SK-MEL-5 (cell line): Measurements from ENCODE around the gene GBE1. TPM values are rescaled to one million over a fixed set of nuclear protein-coding genes. Genes with fewer than 3 reads are reported as not detected.

Source experiments
- DNase-seq: peaks from one replicate; pipeline ENCODE4 v3.0.0-alpha.2; 2016; ENCODE audit warnings: low read depth, low spot score
- in situ Hi-C: cut with HindIII; loops from 2 replicates; pipeline ENCODE4 v1.10.0; 2016; ENCODE audit warnings: low sequenced_read_pairs, high pct_unique_total_duplicates, low pct_unique_long_range_greater_than_20kb
- total RNA-seq: library from RNA; depleted of rRNA; stranded (reverse); fragments of >200 nt; shearing (Covaris generic); gene quantifications from 2 replicates; pipeline ENCODE4 v1.2.3, GENCODE V29; 2014

Gene GBE1
- total RNA-seq, 1 experiment from 2014 or later = 52.6 TPM

DNA sequence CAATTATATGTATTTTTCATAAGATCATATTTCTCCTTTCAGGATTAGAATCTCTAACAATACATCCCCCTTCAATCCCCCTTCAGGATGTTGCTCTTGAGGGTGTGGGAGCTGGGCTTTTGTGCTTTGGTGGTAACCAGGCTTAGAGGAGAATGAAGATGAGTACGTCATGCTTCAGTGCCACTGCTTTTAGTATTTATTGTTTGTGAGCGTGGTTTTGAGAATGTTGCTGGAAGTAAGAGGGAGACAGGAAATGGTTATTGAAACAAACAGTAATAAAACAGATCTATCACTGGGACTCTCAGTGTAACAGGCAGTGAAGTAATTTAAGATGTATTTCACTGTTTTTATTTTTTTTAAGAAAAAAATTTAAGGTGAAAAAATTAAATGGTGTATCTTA lies 35.3 kb downstream of the GBE1 start:
- no peak for DNase-seq
- in situ Hi-C loops = no loop called here

DNA sequence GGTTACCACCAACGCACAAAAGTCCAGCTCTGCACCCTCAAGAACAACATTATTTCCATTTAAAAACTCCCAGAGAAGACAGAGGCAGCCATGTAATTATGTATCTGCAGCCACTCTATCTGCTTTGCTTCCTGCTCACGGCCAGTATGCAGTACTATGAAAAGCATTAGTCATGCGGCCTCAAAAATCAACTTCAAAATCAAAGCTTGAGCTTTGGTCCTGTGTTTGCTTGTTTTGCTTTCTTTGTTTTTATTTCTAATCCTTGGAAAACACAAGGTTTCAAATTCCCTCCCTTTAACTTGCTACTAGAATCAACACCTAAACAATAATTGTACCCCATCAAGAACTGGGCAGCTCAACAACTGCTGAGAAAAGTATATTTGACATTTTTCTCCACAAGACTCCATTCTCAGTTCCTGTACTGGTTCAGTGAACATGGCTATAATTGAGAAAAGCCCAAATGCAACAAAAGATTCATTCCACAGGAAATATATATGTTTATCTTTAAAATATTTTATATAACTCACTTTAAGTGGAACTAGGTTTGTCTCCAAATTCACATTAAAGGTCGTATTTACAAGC lies 37.6 kb downstream of the GBE1 start:
- DNase-seq = peak; percentile 37
- in situ Hi-C loops = no loop called here

DNA sequence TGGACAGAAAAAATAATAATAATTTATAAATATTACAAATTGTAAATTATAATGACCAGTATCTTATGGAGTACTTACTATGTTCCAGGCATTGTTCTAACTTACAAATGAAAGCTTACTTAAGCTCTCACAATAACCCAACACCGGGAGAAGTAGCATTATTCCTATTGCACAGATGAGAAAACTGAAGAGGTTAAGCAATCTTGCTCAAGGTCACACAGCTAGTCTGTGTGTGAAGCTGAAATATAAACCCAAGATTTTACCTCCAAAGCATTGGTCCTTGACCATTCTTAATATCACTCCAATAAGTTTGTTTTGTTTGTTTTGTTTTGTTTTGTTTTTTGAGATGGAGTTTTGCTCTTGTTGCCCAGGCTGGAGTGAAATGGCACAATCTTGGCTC lies 43.1 kb downstream of the GBE1 start:
- DNase-seq = no peak
- in situ Hi-C loops = no loop called here

DNA sequence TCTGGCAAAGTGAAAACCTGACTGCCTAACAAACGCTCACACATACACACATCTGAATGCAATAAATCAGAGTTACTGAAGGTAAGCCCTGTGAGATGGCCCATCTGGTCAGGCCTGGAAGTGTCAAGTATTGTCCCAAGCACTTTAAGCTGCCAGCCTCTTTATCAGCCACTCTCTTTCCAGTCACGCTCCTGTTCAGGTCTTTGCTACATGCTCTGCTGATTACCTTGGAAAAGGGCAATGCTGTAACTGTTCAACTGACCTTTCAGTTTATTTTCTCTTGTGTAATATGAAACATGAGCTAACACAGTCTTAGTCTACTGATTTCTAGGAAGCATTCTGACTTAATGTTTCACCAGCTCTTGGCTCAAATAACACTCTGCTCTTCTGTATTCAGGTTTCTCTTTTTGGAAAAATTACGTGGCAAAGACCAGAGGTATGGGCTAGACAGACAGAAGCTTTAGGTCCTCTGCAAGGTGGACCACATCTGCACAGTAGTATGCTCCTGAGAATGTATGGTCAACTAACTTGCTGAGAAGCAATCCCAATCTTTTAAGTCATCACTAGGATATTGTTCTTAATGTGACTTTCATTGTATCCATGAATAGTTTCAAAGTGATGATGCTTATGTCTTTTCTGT lies 44.5 kb downstream of the GBE1 start:
- in situ Hi-C loops = no loop called here

DNA sequence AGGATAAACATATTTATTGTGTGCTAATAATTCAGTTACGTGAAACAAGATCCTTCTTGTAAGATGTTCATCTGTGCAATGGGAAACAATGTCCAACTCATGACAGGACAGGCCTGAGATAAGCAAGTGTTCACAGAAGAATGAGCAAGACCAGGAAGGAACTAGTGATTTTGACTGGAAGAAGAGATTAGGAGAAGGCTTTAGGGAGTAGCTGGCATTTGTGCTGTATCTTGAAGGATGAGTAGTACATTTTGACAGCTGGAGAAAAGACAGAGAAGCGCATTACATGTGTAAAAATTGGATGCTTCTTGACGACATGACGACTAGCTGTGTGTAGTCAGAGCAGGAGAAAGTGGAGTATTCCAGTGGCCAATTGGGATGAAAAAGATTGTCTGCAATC lies 48.4 kb downstream of the GBE1 start:
- in situ Hi-C loops = no loop called here
- DNase-seq = no peak

More for the DNA sequence above, 44.5 kb downstream of the GBE1 start:
- DNase-seq = no peak

DNA sequence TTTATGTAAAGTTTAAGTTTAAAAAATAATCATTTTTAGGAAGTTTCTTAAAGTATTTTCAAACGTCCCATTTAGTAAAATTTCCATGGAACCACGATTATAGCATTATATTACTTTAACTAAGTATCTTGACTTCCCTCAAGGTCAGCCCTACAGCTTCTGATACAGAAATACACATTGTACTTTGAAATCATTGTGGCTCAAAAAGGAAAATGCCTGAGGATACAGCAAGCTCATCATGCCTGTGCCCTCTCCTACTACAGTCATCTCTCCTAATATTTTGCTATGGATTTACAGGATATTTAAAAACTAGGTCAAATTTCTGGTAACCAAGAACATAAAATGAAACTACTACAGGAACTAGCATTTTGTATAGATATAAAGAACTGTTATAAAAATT lies 51.8 kb downstream of the GBE1 start:
- DNase-seq = no peak
- in situ Hi-C loops = no loop called here

DNA sequence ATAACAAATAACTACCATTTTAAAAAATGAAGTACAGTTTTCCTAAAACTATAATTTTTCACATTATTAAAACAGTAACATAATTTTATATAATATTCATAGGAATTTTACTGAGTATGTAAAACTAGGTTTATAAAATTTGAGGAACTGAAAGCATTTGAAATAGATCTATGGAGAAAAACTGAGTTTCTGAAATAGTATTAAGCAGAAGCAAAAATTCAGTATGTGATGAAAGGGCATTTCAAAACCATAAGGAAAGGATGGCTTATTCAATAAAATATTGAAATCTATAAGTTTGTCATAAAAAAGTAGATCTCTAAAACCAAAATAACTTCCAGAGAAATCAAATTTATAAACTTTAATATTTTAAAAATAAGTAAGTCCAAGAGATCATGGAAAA lies 53.4 kb downstream of the GBE1 start:
- in situ Hi-C loops = no loop called here
- no peak for DNase-seq

DNA sequence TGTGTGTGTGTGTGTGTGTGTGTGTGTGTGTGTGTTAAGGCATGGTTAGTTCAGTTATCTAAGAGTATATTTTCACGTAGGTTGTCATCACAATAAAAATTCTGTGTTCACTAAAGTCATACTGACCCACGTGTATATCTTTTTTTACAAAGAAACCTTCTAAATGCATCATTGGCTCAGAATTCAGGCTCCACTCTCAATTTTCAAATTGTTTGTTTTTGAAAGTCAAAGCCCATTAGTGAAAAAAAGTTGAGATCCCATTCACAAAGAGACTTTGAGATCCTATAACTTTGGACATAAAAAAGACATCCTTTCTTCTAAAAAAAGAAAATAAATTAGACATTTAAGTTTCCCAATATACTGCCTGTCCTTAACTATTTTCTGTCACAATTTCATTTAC lies 59.3 kb downstream of the GBE1 start:
- in situ Hi-C loops = no loop called here
- no peak for DNase-seq

DNA sequence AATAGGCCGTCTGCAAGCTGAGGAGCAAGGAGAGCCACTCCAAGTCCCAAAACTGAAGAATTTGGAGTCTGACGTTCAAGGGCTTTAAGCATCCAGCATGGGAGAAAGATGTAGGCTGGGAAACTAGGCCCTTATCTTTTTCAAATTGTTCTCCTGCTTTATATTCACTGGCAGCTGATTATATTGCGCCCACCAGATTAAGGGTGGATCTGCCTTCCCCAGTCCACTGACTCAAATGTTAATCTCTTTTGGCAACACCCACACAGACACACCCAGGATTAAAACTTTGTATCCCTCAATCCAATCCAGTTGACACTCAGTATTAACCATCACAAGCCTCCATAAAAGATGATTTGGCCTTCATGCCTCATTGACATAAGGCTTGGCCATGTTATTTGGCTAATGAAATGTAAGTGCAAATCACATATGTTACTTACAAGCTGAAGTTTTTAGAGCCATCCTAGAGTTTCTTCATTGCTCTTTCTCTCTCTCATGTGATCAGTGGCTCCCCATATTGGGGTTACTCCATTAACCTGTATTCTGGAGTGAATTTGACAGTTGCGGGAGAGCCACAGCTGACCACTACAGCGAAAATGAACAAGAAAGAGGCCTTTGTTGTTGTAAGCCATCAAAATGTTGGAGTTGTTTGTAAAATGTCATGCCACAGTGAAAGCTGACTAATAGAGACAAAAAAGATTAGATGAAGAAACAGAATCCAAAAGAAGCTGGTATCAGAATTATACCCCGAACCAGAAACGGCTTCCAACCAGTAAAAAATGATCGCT lies 61.7 kb downstream of the GBE1 start:
- in situ Hi-C loops = no loop called here
- DNase-seq = peak; percentile 5

DNA sequence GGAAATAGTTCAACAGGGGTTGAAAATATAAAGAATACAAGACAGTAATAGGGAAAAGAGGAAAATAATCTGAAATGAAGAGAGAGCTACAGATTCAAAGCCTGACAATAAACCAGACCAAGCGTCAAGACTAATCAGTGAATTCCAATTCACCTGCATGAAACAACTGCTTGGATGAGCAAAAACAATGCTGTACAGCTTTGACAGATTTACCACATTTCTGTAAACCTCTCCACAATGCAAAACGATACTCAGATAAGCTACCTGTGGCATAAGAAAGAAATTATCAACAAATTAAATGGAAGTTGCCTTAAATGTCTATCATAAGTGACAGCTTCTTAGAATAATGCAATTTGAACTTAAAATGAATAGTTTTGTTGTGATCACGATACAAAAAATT lies 65.4 kb downstream of the GBE1 start:
- no peak for DNase-seq
- in situ Hi-C loops = no loop called here

DNA sequence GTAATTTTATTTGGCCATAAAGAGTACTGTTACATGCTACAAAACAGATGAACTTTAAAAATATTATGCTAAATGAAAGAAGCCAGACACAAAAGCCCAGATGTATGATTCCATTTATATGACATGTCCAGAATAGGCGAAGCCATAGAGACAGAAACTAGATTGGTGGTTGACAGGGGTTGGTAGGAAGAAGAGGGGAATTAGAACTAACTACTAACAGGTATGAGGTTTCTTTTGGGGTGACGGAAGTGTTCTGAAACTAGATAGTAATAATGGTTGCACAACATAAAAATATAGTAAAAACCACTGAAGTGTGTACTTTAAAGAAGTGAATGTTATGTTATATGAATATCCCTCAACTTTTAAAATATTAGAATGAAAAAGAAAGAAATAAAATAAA lies 66.1 kb downstream of the GBE1 start:
- in situ Hi-C loops = no loop called here

DNA sequence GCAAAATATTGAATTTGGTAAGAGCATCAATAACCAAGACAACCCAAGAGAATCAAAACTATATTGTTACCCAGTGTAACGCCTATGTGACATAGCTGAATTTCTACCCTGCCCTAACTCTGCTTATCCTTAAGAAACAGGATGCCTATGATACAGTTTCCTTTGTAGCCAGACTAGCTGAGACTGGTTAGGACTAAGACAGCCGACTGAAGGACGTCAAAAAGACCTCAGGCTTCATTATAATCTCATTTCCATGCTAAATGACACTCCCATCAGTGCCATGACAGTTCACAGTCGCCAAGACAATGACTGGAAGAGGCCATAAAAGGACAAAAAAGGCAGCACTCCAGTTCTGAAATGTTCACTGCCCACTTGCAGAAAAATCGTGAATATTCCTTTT lies 66.8 kb downstream of the GBE1 start:
- in situ Hi-C loops = no loop called here
- no peak for DNase-seq

More for the DNA sequence above, 66.1 kb downstream of the GBE1 start:
- no peak for DNase-seq

DNA sequence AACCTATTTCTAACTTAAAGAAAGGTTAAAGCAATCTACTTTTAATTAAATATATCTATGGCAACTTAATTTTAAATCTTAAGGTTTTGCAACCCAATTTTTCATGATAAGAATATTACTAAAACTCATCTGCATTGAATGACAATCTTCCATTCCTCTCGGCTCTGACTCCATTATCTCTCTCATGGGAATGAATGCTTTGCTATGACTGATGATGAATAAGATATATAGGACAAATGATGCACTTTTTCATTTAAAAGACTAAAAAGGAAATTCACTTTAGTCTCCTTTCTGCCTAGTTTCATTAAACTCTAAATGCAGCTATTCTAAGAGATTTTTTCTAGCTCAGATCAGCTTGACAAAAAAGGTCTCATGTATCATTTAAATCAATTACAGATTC lies 68.7 kb downstream of the GBE1 start:
- no peak for DNase-seq
- in situ Hi-C loops = no loop called here

DNA sequence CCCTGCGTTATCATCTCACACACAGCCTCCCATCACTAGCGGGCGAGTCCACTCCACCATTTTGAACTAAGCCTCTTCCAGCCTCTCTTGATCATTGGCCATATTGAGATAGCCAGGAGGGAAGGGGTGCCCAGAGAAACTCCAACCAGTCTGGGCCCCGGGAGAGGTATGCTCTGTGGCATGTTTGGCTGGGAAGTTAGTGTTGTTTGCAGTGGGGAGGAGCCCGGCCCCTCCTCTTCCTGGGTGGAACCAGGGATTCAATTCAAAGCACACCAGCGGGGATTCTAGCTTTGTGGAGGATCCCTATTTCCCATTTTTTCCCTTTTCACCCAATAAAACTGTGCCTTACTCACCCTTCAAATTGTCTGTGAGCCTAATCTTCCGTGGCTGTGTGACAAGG lies 71.8 kb downstream of the GBE1 start:
- in situ Hi-C loops = no loop called here
- DNase-seq = no peak

DNA sequence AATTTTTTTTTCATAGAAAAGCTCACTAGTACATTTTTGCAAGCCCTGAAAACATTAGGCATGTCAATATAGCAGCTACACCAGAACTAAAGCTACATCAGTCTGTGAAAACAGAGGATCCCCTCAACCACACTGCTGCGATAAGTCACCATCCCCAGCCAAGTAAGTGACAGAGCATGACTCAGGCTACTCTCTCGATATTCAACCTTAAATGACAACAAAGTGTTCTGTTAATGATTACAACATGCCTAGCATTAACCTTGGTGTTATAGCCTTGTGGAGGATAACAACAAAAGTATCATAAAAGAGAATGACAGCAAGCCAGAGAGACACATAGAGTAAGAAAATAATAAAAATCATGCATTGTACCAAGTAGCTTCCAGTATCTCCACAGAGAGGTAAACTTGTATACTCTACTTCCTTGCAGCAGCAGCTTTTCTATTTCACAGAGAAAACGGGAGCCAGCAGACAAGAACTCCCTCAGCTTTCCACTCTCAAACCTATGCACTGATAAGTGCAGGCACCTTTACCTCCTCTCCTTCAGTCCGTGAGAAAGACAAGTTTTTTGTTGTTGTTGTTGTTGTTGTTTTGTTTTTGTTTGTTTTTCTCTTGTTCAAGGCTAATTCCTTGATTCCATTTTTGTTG lies 76.6 kb downstream of the GBE1 start:
- in situ Hi-C loops = no loop called here
- no peak for DNase-seq

DNA sequence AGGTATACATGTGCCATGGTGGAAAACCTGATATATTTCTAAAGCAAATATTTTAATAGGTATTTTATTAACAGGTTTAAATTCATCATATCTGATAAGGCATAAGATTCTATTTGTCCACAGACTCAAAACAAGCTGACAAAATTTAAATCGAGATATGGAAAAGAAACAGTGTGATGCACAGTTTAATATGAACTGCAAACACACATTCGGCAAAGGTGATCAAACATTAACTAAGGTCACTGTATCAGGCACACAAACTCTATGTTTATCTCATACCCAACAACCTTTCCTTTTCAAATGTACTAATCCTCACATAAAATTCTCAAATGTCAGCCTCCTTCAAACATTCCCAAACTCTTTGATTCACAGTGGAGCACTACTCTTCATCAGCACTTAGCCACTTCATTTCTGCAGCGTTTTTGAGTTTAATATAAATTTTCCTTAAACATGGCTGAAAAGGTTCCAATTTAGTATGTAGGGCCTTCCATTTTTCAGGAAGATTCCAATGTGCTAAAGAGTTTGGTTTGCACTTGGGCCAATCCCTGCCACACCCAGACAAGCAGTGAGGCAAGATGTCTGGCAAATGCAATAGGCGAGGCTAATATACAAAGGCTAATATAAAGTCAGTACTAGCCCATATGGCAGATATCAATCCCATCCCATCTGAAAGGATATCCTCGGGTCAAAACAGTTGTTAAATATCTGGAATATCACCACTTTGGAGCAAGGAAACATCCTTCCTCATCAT lies 84.6 kb downstream of the GBE1 start:
- in situ Hi-C loops = no loop called here
- no peak for DNase-seq

DNA sequence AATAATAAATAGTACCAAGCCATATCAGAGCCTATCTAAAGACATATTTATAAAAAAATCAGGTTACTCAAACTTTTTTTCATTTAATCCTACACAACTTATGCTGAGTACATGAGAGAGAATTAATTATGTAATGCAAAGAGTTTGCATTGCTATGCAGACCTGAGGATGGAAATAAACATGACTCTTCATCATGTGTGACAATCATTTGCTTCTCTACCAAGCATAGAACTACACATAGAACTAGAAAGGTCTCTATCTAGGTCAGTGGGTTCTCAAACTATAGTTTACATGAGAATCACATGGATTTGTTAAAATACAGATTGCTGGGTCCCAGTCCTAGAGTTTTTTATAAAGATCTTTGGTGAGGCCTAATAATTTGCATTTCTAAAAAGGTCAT lies 86.8 kb downstream of the GBE1 start:
- no peak for DNase-seq
- in situ Hi-C loops = no loop called here

DNA sequence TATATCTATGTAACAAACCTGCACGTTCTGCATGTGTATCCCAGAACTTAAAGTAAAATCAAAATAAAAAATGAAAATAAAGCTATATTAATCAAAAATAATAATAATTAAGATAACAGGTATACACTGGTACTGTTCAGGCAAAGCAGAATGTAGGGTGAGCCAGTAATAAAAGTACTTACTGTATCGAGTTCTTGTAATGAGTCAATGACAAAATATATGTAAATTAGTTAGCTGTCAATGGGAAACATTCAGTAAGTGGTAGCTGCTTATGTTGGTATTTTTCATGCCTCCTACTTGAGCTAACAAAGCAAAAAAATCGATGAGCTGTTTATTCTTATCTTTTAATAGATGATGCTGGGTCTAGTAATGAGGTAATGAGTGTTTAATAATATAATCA lies 93.2 kb downstream of the GBE1 start:
- in situ Hi-C loops = no loop called here
- no peak for DNase-seq
